Occipital lobe (tissue), 2 donors: Measurements from ENCODE around the gene FADS2. TPM values are rescaled to one million over a fixed set of nuclear protein-coding genes. Genes with fewer than 3 reads are reported as not detected.

Experiments used
- DNase-seq: peaks from one replicate; lab custom pipeline; 2025; lab: John Stamatoyannopoulos, UW
- total RNA-seq: library from RNA; depleted of rRNA; stranded (reverse); fragments of >200 nt; gene quantifications from one replicate; pipeline ENCODE4 v1.2.3, GENCODE V29; 2014

The FADS2 gene
- total RNA-seq, 1 donor from 2014 or later: 109 TPM

DNA sequence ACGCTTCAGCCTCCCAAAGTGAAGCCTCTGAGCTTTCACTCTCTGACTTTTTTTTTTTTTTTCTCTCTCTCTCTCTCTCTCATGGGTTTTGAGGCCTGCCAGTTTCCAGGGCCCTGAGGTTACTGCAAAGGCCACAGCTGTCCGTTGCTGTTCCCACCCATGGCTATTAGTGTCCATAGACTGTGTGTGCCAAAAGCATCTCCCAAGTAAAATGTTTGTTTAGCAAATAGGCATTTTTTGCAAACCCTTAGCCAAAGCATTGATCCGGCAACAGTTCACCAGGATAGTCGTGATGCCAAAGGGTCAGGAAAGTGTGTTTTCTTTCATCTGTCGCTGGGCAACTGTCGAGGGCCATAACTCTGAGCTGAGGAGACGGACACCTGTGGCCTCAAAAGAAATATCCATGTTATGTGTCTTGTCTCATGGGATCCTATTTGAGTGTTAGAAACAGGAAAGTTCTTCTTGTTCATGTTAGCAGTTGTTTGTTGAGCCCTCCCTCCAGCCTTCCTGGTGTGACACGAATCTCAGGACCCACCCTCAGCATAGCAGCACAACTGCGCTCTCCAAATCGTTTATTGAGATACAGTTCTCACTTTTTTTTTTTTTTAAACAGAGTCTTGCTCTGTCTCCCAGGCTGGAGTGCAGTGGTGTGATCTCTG lies 18.4 kb downstream of the FADS2 start:
- no peak for DNase-seq

DNA sequence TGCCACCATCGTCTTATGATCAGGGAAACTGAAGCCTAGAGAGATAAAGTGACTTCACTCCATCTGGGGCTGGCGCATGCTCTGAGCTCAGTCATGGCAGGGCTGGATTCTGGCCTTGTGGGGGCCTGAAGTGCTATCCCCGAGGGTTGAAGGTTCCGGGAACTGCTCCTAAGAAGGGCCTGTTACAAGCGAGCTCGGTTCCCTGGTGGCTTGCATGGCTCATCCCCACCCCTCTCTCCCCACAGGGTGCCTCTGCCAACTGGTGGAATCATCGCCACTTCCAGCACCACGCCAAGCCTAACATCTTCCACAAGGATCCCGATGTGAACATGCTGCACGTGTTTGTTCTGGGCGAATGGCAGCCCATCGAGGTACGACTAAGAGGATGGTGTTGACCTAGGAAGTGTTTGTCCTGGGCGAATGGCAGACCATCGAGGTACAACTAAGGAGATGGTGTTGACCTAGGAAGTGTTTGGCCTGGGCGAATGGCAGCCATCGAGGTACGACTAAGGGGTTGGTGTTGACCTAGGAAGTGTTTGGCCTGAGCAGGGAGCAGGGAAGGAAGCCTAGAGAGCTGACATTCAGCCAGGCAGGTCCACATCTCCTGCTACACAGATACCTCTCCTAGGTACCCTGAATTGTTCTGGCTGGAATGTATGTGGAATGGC lies 19.9 kb downstream of the FADS2 start:
- DNase-seq: no peak

DNA sequence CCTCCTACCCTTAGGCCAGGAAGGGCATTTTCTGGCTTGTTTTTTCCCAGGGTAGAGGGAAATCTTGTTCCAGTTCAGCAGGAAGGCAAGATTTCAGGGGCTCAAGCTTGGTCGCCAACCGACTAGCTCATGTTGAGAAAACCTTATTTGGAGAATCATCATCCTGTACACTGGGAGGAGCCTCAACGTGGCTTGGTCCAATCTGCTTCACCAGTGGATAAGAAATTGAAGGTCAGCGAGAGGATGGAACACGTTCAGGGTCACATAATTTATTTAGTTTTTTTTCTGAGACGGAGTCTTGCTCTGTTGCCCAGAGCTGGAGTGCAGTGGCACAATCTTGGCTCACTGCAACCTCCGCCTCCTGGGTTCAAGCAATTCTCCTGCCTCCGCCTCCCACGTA lies 20.5 kb downstream of the FADS2 start:
- no peak for DNase-seq

DNA sequence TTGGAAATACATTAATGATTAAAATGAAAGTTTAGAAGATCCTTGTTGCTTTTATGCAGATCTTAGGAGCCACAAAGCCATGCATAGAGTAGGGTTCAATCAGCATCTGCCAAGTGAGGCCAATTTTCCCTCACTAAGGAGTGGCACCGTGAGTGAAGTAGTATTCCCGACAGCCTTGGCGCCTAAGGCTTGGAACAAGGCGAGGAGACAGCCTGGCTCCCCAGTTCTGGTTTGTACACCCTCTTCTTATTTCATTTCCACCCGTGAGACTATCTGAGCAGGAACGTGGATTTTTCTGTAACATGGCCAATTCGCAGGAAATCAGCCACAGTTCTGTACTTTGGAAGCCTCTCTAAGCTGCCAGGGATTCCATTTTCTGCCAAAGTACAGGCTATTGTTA lies 22.6 kb downstream of the FADS2 start:
- no peak for DNase-seq

DNA sequence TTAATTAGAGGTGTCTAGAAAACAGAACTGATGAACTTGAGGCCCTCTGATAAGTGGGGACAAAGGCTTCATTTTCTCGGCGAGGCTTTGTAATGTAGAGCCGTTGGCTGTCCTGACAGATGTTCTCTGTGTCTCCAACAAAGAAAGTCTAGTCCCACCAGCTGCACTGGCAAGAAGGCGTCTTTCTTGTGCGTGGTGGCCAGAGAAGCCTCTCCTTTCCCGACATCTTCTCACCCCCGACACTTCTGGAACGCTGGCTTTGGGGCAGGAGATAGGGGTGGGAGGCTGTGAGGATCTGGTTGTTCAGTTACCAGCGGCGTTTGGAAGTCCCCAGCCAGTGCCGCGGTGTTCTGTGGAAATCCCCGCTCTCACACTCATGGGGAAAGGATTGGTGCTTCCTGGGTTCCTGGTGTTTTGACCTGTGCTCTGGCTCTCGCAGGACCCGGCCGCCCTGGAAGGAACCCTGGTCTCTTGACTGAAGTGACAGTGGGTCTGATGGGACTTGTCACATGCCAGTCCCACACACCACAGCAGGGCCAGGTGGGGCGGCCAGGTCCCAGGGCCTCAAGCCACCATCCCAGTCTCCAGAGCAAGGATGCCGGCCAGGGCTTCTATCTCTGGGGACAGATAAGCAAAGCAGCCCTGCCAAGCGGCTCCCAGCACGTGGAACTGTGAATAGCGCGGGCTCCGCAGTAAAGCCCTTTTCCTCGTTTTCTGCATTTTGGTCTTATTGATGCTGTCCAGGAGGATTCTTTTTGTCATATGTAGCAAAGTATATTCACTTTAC lies 23.2 kb downstream of the FADS2 start:
- no peak for DNase-seq

DNA sequence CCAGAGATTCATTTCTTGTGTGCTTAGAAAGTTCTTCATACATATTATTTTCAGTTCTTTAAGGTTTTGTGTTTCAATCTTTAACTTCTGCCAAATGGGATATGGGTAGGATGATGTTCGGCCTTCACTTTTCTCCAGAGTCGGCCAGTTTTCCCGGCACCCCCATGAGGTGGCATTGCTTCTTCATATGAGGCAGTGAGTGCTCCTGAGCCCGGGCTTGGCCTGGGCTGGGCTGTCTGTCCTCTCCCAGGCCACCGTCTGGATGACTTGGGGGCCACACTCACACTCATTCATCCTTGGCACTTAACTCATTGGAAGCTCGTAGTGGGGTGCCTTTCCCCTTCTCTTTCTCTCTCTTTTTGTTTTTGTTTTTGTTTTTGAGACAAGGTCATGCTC lies 23.8 kb downstream of the FADS2 start:
- no peak for DNase-seq

DNA sequence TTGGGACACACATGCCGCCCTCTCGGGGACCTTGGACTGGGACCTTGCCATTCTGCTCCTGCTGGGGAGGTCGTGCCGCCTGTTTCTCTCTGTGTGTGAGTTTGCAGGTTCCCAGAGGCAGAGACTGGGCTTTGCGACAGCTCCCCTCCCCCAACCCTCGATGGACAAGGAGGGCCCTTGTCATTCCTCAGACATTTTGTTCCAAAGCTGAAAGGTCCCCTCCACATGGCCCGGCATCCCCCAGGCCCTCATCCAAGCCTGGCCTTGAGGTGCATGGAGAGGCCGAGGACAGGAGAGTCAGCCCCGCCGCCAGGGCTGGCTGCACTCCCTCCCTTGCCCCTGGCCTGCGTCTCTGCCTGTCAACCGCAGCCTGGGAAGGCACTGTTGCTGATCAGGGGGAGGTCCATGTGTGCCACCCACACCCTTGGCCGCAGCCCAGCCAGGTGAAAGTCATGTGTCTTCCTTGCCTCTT lies 25.6 kb downstream of the FADS2 start:
- DNase-seq: no peak

DNA sequence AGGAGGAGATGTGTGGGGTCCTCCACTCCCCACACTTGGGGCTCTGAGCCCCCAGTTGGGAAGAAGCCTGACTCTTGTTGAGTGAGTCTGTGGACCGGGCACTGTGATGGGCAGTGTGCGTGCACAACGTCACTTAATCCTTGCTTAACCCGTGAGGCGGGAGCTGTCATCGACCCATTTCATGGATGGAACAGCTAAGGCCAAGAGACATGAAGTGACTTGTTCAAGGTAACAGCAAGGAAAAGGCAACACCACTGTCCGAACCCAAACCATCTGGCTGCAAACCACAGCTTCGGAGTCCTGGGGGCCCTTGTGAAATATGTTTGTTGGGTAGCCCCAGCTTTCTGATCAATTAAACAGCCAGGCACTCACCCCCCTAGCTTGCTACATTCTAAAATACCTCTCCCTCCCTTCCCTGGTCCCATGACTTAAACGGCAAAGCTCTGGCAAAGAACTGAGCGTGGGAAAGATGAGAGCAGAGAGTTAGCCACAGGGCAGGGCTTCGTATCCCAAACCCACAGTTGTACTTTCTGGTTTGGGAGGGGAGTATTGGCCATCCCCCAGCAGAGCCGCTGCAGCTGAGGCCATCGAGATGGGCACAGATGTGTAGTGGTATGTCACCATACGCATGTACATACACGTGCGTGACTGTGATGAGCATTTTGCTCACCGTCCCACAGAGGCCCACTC lies 26.3 kb downstream of the FADS2 start:
- no peak for DNase-seq

DNA sequence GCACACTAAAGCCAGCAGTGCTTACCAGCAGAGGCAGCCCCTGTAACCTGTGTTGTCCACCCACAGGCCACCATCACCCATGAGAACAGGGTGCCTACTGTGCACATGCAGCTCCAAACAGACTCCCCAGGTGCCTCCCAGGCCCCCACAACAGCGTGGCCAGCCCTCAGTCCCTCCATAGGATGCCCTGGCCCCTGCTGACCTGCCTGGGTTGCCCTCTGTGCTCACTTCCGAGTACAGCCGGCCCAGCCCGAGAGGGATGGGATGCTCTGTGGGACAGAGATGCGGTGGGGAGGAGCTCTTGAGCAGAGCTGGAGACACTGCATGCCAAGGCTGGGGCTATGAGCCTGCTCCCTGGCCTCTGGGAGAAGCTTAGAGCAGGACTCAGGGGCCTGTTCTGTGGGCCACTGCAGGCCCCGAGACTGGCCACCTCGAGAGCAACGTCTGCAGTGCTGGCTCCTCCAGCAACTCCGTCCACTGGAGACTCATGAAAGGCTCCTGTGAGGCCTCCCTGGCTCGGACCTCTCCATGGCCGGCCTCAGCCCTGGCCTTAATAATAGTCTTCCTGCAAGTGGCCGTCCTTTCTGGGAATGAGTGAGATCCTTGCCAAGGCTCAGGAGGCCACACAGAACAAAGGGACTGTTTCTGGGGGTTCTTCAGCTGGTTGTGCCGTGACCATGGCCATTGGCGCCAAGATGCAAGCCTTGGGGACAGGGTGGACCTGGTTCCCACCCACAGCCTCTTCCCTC lies 27.0 kb downstream of the FADS2 start:
- no peak for DNase-seq

DNA sequence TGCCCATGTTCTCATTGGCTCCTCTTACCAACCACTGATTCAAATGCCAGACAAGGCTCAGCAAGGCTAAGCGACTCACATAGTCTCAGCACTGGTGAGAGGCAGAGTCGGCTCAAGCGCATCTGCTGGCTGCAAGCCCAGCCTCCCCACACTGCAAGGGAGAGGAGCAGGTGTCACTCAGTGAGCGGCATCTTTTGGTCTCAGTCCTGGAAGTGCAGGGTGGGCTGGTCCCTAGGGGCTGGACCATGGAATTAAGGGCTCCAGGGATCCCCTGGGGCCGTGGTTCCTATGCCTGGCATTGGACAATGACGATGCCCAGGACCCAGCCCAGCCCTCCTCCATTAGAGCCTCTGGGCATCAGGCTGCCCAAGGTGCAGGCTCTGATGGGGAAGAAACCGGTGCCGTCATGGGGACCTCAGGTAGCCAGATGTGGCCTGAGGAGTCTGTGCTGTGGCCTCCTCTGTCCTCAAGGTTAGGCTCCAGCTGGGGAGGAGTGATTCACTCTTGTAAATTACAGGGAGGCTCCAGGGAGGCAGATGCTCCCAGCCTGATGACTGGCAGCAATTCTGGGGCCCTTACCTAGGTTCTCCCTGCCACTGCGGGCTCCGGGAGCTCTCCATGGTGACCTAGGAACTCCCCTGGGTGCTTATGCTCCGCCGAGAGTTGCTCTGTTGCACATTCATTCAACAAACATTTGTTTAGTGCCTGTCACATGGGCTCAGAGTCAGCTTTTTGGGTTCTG lies 28.0 kb downstream of the FADS2 start:
- DNase-seq: no peak

DNA sequence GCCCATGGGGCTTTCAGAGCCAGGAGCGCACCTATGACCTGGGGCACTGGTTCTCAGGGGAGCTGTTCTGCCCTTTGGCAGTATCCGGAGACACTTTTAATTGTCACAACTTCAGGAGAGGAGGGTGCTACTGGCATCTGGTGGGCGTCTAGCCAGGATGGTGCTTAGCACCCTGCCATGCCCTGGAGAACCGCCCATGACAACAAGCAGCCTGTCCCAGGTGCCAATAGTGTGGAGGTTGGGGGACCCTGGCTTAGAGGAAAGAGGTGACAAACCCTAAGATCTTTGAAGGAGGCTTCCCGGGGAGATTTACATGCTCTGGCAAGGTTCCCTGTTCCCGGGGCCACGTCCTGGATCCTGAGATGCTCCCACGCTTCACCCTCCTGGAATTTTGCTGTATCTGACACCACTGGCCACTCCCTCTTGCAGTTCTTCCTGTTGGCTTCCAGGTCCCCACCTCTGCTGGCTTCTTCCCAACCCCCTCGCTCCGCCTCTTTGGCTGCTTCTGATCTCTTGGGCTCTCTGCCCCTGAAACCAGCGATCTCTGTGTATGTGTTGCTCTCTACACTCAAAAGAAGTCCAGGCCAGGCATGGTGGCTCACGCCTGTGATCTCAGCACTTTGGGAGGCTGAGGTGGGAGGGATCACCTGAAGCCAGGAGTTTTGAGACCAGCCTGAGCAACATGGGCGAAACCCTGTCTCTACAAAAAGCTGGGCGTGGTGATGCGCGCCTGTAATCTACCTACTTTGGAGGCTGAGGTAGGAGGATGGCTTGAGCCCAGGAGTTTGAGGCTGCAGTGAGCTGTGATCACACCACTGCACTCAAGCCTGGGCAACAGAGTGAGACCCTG lies 32.2 kb downstream of the FADS2 start:
- DNase-seq: no peak

DNA sequence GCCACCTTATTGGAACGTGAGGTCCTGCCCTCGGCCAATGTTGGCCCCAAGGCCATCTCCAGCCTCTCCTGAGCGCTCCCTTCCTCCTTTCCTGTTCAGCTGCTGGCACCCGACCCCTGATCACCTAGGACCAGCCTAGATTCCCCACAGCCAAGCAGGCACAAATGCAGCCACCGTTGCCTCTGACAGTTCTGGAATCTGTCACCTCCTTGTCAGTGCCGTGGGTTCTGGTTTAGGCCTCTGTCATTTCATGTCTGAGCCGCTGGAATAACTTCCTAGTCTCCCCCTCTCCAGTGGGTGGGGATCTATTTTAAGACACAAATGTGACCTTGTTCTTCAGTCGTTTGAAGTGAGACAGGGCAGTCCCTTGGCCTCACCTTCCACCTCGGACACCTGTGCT lies 33.5 kb downstream of the FADS2 start:
- DNase-seq: no peak

DNA sequence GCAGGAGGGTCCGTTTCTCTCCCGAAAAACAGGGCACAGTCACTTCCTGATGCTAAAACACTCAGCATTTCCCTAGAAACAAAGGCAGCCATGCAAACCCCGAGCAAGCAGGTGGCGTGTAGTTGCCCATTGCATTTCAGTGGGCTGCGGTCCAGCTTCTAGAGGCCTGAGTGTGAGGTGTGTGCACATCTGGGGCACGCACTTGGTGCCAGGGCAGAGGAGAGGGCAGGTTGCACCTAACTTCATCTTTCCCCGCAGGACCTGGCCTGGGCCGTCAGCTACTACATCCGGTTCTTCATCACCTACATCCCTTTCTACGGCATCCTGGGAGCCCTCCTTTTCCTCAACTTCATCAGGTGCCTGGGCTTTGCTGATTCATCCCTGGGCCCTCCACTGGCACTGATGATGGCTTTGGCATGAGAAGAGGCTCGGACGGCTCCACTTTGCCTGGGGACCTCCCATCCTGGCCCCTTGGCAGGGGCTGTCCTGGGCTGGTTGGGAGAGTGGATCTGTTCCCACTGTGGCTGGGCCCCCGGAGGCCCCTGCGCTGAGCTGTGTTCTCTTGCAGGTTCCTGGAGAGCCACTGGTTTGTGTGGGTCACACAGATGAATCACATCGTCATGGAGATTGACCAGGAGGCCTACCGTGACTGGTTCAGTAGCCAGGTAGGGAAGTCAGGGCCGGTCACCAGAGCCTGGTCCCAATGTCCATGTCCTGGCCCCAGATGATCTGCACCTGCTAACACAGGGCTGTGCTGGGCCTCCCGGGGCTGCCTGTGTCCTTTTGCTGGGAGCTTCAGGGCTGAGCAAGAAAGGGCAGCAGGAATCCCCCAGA lies 34.8 kb downstream of the FADS2 start:
- no peak for DNase-seq

DNA sequence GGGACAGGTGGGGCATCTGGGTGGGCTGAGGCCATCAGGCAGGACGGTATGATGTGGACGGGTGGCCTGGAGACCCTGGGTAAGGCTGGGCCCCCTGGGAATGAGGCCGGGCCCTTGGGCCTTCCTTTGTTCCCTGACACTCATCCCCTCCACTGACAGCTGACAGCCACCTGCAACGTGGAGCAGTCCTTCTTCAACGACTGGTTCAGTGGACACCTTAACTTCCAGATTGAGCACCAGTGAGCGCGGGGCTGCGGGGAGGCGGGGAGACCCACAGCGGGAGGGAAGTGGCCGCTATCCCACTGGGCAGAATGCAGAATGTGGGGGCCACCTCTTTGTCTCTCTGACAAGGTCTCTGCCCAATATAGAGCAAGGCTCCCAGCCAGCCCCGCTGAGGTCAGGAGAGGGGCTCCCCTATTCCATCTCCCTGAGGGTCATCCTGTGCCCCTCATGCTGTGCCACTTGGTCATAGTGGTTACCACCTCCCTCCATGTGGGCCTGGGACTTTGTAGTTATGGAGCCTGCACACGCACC lies 35.5 kb downstream of the FADS2 start:
- no peak for DNase-seq

DNA sequence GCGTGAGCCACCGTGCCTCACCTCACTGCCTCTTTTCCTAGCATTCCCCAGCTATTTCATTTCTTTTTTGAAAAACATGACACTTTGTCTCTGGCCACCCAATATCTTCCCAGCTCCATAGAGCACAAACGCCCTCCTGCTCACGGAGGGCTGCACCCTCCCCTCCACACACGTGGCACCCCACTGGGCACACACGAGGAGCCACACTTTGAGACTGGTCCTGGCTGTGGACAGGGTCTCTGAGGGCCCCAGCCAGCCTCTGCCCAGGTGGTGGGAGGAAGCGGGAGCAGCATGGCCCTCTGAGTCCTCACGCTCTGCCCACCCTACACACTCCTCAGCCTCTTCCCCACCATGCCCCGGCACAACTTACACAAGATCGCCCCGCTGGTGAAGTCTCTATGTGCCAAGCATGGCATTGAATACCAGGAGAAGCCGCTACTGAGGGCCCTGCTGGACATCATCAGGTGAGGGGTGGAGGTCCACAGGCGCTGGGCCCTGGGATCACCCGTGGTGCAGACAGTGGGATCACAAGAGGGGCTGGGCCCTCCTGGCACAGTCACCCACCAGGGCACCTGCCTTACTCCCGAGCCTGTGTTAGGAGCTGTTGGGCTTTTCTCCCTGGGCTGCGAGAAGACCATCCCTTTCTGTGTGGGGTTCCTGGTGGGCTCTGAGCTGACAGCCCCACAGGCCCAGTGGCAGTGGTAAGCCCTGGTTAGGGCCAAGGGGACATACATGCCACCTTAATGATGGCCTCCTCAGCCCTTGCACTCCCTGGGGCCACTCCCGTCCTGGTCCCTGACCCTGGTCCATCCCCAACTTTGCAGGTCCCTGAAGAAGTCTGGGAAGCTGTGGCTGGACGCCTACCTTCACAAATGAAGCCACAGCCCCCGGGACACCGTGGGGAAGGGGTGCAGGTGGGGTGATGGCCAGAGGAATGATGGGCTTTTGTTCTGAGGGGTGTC lies 37.0 kb downstream of the FADS2 start:
- no peak for DNase-seq

DNA sequence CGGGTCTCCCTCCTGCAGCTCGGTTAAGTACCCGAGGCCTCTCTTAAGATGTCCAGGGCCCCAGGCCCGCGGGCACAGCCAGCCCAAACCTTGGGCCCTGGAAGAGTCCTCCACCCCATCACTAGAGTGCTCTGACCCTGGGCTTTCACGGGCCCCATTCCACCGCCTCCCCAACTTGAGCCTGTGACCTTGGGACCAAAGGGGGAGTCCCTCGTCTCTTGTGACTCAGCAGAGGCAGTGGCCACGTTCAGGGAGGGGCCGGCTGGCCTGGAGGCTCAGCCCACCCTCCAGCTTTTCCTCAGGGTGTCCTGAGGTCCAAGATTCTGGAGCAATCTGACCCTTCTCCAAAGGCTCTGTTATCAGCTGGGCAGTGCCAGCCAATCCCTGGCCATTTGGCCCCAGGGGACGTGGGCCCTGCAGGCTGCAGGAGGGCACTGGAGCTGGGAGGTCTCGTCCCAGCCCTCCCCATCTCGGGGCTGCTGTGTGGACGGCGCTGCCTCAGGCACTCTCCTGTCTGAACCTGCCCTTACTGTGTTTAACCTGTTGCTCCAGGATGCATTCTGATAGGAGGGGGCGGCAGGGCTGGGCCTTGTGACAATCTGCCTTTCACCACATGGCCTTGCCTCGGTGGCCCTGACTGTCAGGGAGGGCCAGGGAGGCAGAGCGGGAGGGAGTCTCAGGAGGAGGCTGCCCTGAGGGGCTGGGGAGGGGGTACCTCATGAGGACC lies 38.3 kb downstream of the FADS2 start:
- DNase-seq: no peak

DNA sequence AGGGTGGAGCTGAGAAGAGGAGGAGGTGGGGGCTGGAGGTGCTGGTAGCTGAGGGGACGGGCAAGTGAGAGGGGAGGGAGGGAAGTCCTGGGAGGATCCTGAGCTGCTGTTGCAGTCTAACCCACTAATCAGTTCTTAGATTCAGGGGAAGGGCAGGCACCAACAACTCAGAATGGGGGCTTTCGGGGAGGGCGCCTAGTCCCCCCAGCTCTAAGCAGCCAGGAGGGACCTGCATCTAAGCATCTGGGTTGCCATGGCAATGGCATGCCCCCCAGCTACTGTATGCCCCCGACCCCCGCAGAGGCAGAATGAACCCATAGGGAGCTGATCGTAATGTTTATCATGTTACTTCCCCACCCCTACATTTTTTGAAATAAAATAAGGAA lies 38.9 kb downstream of the FADS2 start:
- no peak for DNase-seq
